Activated CD4-positive, alpha-beta memory T cell treated with anti-CD3 and anti-CD28 coated beads, Interleukin-2, amount 10 ng/mL, durations not matched to agents 7 days and 5 days (primary cell): ENCODE data around the gene ADAMTS2. TPM values are rescaled to one million over a fixed set of nuclear protein-coding genes. Genes with fewer than 3 reads are reported as not detected.
"Not testable (repeated sequence)": the region's sequence is repeated elsewhere in the genome, so short reads cannot be mapped to it uniquely, and the experiment has no call there.

Experiments used
- CTCF ChIA-PET: fragments of 350-600 bp; sonication (Branson Sonifier 250); formaldehyde crosslinking; loops from one replicate; lab custom pipeline; 2021; ENCODE audit warnings: antibody characterized with exemption, inconsistent platforms; lab: Charles Lee
- POLR2A ChIA-PET: fragments of 350-600 bp; sonication (Branson Sonifier 250); formaldehyde crosslinking; loops from one replicate; lab custom pipeline; 2021; ENCODE audit warnings: antibody characterized with exemption; lab: Charles Lee
- DNase-seq: peaks from one replicate; pipeline ENCODE4 v3.0.0-alpha.2; 2020
- H3K27ac Mint-ChIP-seq: one replicate; pipeline ENCODE4 v1.8.0; 2021; ENCODE audit warnings: mild to moderate bottlenecking, mixed read lengths
- H3K27me3 Mint-ChIP-seq: one replicate; pipeline ENCODE4 v1.8.0; 2021; ENCODE audit warnings: mixed read lengths
- H3K36me3 Mint-ChIP-seq: one replicate; pipeline ENCODE4 v1.8.0; 2021; ENCODE audit warnings: low read depth, mixed read lengths
- H3K4me1 Mint-ChIP-seq: one replicate; pipeline ENCODE4 v1.8.0; 2021; ENCODE audit warnings: mixed read lengths
- H3K4me3 Mint-ChIP-seq: one replicate; pipeline ENCODE4 v1.8.0; 2021; ENCODE audit warnings: mild to moderate bottlenecking, mixed read lengths
- H3K9me3 Mint-ChIP-seq: one replicate; pipeline ENCODE4 v1.8.0; 2021; ENCODE audit warnings: mixed read lengths
- total RNA-seq, 2 experiments: library from RNA; stranded (reverse); gene quantifications; one replicate each; pipeline ENCODE4 v1.2.3, GENCODE V29; 2021

ADAMTS2 gene
- total RNA-seq, 2 experiments from 2014 or later = not detected

DNA sequence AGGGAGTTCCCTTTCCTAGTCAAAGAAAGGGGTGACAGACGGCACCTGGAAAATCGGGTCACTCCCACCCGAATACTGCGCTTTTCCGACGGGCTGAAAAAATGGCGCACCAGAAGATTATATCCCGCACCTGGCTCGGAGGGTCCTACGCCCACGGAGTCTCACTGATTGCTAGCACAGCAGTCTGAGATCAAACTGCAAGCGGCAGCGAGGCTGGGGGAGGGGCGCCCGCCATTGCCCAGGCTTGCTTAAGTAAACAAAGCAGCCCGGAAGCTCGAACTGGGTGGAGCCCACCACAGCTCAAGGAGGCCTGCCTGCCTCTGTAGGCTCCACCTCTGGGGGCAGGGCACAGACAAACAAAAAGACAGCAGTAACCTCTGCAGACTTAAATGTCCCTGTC, 244.0 kb downstream of the ADAMTS2 start:
- CTCF ChIA-PET = interaction anchor here (0.7 kb wide), 1 partner anchor 816 kb away, joined by 3 read pairs; no protein-coding TSS in a partner anchor
- POLR2A ChIA-PET, H3K27ac Mint-ChIP-seq, H3K4me1 Mint-ChIP-seq, H3K27me3 Mint-ChIP-seq, H3K4me3 Mint-ChIP-seq, DNase-seq, H3K36me3 Mint-ChIP-seq: not testable (repeated sequence)
- peaks cover 28% of the 10 kb centered on the region for H3K9me3 Mint-ChIP-seq

DNA sequence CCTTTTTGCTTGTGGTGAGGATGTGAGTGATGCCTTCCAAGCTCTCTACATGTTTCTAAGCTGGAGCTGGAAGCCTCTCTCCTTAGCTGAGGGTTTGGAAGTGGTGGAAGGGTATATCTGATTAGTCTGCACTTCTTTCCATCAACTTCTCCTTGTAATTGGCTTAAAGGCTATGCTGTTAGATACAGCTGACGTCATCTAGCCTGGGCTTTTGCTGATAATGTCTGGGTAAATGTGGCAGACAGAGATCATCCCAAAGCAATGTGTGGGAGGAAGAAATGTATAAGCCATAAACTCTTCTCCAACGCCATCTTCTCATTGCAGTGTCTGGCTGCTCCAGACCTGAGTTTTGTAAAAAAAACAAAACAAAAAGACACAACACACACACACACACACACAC, 255.8 kb downstream of the ADAMTS2 start:
- Mint-ChIP-seq H3K27me3 (no peaks in the 10 kb centered on the region), H3K27ac (no peak overlapping the region), H3K4me3 (no peak overlapping the region), H3K9me3 (peaks cover 63% of the 10 kb centered on the region), H3K4me1 (no peaks in the 10 kb centered on the region), H3K36me3 (peaks cover 4% of the 10 kb centered on the region)
- no peak for DNase-seq
- ChIA-PET POLR2A (no interaction called here), CTCF (no interaction called here)

DNA sequence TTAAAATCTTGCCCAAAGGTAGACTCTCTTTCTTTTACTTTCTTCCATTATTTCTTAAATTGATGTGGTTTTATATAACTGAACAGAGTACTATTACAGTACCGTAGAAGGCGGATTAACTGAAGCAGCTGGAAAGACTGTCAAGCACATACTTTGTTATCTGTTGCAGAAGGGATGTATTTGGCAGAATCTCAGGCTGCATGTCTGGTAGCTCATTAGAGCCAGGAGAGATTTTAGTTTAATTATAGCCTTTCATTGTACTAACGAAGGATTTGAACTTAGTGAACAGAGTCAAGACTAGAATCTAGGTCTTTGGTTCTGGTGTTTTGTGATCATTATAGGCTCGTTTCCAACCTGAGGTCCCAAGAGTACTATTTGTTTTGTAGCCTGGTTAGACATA, 264.5 kb downstream of the ADAMTS2 start:
- CTCF ChIA-PET = no interaction called here
- no peaks in the 10 kb centered on the region for H3K27me3 Mint-ChIP-seq
- POLR2A ChIA-PET = no interaction called here
- no peak overlapping the region for H3K4me3 Mint-ChIP-seq
- peaks cover 62% of the 10 kb centered on the region for H3K36me3 Mint-ChIP-seq
- no peak for DNase-seq
- H3K4me1 Mint-ChIP-seq = no peaks in the 10 kb centered on the region
- no peak overlapping the region for H3K27ac Mint-ChIP-seq
- peaks cover 74% of the 10 kb centered on the region for H3K9me3 Mint-ChIP-seq

DNA sequence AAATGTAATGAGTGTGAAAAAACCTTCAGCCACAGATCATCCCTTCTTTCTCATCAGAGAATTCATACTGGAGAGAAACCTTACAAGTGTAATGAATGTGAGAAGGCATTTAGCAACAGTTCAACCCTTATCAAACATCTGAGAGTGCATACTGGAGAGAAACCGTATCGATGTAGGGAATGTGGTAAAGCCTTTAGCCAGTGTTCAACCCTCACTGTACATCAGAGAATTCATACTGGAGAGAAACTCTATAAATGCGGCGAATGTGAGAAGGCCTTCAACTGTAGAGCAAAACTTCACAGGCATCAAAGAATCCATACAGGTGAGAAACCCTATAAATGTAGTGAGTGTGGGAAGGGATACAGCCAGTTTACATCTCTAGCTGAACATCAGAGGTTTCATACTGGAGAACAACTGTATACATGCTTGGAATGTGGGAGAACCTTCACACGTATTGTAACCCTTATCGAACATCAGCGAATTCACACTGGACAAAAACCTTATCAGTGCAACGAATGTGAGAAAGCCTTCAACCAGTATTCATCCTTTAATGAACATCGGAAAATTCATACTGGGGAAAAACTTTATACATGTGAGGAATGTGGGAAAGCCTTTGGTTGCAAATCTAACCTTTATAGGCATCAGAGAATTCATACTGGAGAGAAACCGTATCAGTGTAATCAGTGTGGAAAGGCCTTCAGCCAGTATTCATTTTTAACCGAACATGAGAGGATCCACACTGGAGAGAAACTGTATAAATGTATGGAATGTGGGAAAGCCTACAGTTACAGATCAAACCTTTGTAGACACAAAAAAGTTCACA, 265.9 kb downstream of the ADAMTS2 start:
- H3K27me3 Mint-ChIP-seq = no peaks in the 10 kb centered on the region
- no peak for DNase-seq
- CTCF ChIA-PET = no interaction called here
- H3K36me3 Mint-ChIP-seq = peaks cover 65% of the 10 kb centered on the region
- POLR2A ChIA-PET = no interaction called here
- no peak overlapping the region for H3K27ac Mint-ChIP-seq
- H3K9me3 Mint-ChIP-seq = peaks cover 72% of the 10 kb centered on the region
- no peak overlapping the region for H3K4me3 Mint-ChIP-seq
- no peaks in the 10 kb centered on the region for H3K4me1 Mint-ChIP-seq

DNA sequence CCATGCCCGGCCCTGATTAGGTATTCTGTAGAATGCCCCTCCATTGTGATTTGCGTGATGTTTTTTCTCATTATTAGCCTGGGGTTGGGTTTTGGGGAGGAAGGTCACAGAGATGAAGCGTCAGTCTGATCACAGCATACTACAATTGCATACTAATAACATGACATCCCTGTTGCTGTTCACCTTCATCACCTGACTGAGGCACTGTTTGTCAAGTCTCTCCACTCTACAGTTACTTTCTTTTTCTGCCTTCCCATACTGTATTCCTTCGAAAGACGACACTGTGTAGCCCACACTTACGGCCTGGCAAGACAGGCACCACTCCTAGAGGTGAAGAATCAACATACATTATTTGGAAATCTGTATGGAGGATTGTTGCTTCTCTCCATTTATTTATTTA, 279.6 kb downstream of the ADAMTS2 start:
- no peak overlapping the region for H3K4me3 Mint-ChIP-seq
- peaks cover 12% of the 10 kb centered on the region for H3K4me1 Mint-ChIP-seq
- H3K36me3 Mint-ChIP-seq = peaks cover 84% of the 10 kb centered on the region
- H3K27me3 Mint-ChIP-seq = no peaks in the 10 kb centered on the region
- peaks cover 65% of the 10 kb centered on the region for H3K9me3 Mint-ChIP-seq
- no peak for DNase-seq
- ChIA-PET CTCF (no interaction called here), POLR2A (no interaction called here)
- H3K27ac Mint-ChIP-seq = no peak overlapping the region

DNA sequence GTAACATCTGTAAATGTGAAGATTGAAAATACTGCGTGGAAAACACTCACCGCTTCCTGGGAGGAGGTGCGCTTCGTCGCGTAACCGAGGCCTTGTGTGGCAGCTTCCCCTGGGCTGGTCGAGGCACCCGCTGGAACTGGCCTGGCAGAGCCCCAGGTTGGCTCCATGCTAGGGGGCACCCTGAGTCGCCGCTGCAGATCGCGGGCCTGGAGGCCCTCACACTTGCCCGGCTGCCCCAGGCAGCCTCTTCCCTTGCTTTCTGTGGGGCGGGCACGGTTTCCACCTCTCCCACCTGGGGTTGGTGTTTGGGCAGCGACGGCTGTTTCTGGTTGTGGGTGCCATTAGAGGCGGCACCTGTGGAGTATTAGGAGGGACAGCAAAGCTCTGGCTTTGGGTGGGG, 284.2 kb downstream of the ADAMTS2 start:
- CTCF ChIA-PET = interaction anchor here (1.0 to 1.6 kb wide), 4 partner anchors 38 to 331 kb away, joined by 3 to 14 read pairs (median 6); partner anchors contain the start of genes ZFP2, ZNF354A, ZNF354B and ZNF879
- Mint-ChIP-seq H3K4me3 (peak overlapping the region; percentile 89), H3K9me3 (peaks cover 41% of the 10 kb centered on the region), H3K27me3 (no peaks in the 10 kb centered on the region), H3K27ac (no peak overlapping the region), H3K4me1 (peaks cover 21% of the 10 kb centered on the region), H3K36me3 (peaks cover 57% of the 10 kb centered on the region)
- POLR2A ChIA-PET = interaction anchor here (1.0 to 1.5 kb wide), 3 partner anchors 37 to 563 kb away, joined by 4 to 10 read pairs (median 10); partner anchors contain the start of genes ZNF354B and ZNF879
- no peak for DNase-seq

Other genes starting within 250 kb of the ADAMTS2 start
- 10 to 100 TPM; 36.1 to 39.1 TPM for gene RUFY1, start 205.1 kb upstream of the ADAMTS2 start, total RNA-seq